CD8-positive, alpha-beta memory T cell (primary cell): ENCODE measurements around the gene DNAJC1. TPM values are rescaled to one million over a fixed set of nuclear protein-coding genes. Genes with fewer than 3 reads are reported as not detected.

Experiments used
- CTCF ChIA-PET: fragments of 350-600 bp; sonication (Branson Sonifier 250); formaldehyde crosslinking; loops from one replicate; lab custom pipeline; 2021; ENCODE audit warnings: antibody characterized with exemption; lab: Charles Lee
- POLR2A ChIA-PET: fragments of 350-600 bp; sonication (Branson Sonifier 250); formaldehyde crosslinking; loops from one replicate; lab custom pipeline; 2021; ENCODE audit warnings: antibody characterized with exemption; lab: Charles Lee
- DNase-seq, 5 donors: peaks; one replicate each; pipeline versions ENCODE4 v3.0.0 to v3.0.0-alpha.2; 2020 to 2022; ENCODE audit warnings: mixed read lengths in 1 of 5
- H3K27ac ChIP-seq: one replicate; pipeline ENCODE4 v1.7.0; 2013; ENCODE audit warnings: low read depth, mild to moderate bottlenecking, low read length, moderate library complexity
- H3K27me3 ChIP-seq: 2 replicates; pipeline ENCODE4 v1.7.0; 2013; ENCODE audit warnings: low read length, mild to moderate bottlenecking; ENCODE audit not compliant: insufficient read depth, poor library complexity, severe bottlenecking
- H3K36me3 ChIP-seq: 2 replicates; pipeline ENCODE4 v1.7.0; 2013; ENCODE audit warnings: mild to moderate bottlenecking, low read length, moderate library complexity; ENCODE audit not compliant: insufficient read depth
- H3K4me1 ChIP-seq: 2 replicates; pipeline ENCODE4 v1.7.0; 2013; ENCODE audit warnings: mild to moderate bottlenecking, low read length, moderate library complexity; ENCODE audit not compliant: insufficient read depth
- H3K4me3 ChIP-seq: 2 replicates; pipeline ENCODE4 v1.7.0; 2013; ENCODE audit warnings: mild to moderate bottlenecking, low read length
- H3K9me3 ChIP-seq: 2 replicates; pipeline ENCODE4 v1.7.0; 2013; ENCODE audit warnings: mild to moderate bottlenecking, low read length
- H3K27ac Mint-ChIP-seq, 8 donors: one replicate each; pipeline ENCODE4 v1.8.0; 2020 to 2021; ENCODE audit warnings: mixed read lengths in 8 of 8, mild to moderate bottlenecking in 6 of 8, inconsistent platforms in 3 of 8, moderate library complexity in 3 of 8
- H3K27me3 Mint-ChIP-seq, 2 donors: one replicate each; pipeline ENCODE4 v1.8.0; 2020 to 2021; ENCODE audit warnings: mixed read lengths in 2 of 2, mild to moderate bottlenecking in 1 of 2, moderate library complexity in 1 of 2
- H3K36me3 Mint-ChIP-seq, 3 donors: one replicate each; pipeline ENCODE4 v1.8.0; 2020 to 2021; ENCODE audit warnings: mixed read lengths in 3 of 3, inconsistent platforms in 1 of 3, mild to moderate bottlenecking in 1 of 3
- H3K4me1 Mint-ChIP-seq, 3 donors: one replicate each; pipeline ENCODE4 v1.8.0; 2020 to 2021; ENCODE audit warnings: mixed read lengths in 3 of 3, inconsistent platforms in 1 of 3, mild to moderate bottlenecking in 1 of 3
- H3K4me3 Mint-ChIP-seq, 7 donors: one replicate each; pipeline ENCODE4 v1.8.0; 2020 to 2021; ENCODE audit warnings: mixed read lengths in 7 of 7, mild to moderate bottlenecking in 6 of 7, moderate library complexity in 4 of 7, inconsistent platforms in 2 of 7
- H3K9me3 Mint-ChIP-seq, 5 donors: one replicate each; pipeline ENCODE4 v1.8.0; 2020 to 2022; ENCODE audit warnings: mixed read lengths in 5 of 5, mild to moderate bottlenecking in 3 of 5, moderate library complexity in 2 of 5, inconsistent platforms in 1 of 5
- polyA plus RNA-seq: library from polyadenylated mRNA; unstranded; fragments of 300-500 nt; fragmentation: Illumina TruSeq; gene quantifications from one replicate; pipeline ENCODE4 v1.2.3, GENCODE V29; 2021
- total RNA-seq, 2 experiments: library from RNA; stranded (reverse); gene quantifications; one replicate each; pipeline ENCODE4 v1.2.3, GENCODE V29; 2021

DNAJC1 gene, protein sequence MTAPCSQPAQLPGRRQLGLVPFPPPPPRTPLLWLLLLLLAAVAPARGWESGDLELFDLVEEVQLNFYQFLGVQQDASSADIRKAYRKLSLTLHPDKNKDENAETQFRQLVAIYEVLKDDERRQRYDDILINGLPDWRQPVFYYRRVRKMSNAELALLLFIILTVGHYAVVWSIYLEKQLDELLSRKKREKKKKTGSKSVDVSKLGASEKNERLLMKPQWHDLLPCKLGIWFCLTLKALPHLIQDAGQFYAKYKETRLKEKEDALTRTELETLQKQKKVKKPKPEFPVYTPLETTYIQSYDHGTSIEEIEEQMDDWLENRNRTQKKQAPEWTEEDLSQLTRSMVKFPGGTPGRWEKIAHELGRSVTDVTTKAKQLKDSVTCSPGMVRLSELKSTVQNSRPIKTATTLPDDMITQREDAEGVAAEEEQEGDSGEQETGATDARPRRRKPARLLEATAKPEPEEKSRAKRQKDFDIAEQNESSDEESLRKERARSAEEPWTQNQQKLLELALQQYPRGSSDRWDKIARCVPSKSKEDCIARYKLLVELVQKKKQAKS
- 10 to 100 TPM; 30.8 to 31.8 TPM for total RNA-seq
- polyA plus RNA-seq, result 46.0 TPM

DNA sequence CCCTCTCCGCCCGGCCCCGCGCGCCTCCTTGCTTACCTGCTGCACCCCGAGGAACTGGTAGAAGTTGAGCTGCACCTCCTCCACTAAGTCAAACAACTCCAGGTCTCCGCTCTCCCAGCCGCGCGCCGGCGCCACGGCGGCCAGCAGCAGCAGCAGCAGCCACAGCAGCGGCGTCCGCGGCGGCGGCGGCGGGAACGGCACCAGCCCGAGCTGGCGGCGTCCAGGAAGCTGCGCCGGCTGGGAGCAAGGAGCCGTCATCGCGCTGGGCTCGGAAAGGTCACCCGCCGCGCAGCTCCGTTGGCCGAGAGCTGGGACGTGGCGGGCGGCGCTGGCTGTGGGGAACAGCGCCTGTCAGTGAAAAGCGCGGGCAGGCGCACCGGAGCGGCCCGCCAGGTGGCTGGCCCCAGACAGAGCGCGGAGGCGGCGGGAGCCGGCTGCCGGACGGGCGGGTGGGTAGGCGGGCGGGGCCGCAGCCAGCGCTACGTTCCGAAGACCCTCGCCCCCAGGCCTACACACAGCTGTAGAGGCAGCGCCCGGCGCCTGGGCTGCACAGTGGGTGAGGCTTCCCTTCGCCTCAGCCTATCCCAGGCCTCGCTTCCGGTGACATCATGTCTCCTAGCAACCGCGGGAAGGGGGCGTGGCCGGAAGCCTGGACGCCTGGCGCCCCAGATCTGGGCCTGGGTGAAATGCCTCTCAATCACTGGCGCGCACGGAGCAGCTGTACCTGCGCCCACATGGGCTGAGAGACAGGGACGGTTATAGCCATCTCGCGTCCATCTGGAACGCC is at the start of gene DNAJC1:
Gene DNAJC1 (minus strand): TSS at position 554 of the 787 bp plus-strand sequence. CDS start 296 bp downstream, at position 258.
- Histone ChIP-seq H3K4me3 (peak within 1 kb of the TSS; percentile 72), H3K36me3 (no peaks in the 10 kb centered on the region), H3K9me3 (no peaks in the 10 kb centered on the region), H3K27ac (peak within 1 kb of the TSS; percentile 93), H3K27me3 (no peaks in the 10 kb centered on the region), H3K4me1 (peaks cover 30% of the 10 kb centered on the region)
- Mint-ChIP-seq H3K36me3 (peaks cover 0 to 7% (median 6%) of the 10 kb centered on the region in 3 donors), H3K9me3 (peaks cover 0 to 5% (median 0%) of the 10 kb centered on the region in 5 donors), H3K4me3 (peak within 1 kb of the TSS; percentile 92 to 99 (median 95)), H3K27me3 (peaks cover 3 to 18% of the 10 kb centered on the region in 2 donors), H3K4me1 (peaks cover 39 to 48% (median 47%) of the 10 kb centered on the region in 3 donors), H3K27ac (peak within 1 kb of the TSS; percentile 92 to 98 (median 97))
- ChIA-PET CTCF (interaction anchor here (0.7 to 3.2 kb wide), 9 partner anchors 10 to 986 kb away, joined by 3 to 23 read pairs (median 3); no protein-coding TSS in a partner anchor), POLR2A (interaction anchor here (0.5 to 2.1 kb wide), 11 partner anchors 226 to 1436 kb away, joined by 3 to 23 read pairs (median 4); partner anchors contain the start of genes COMMD3, OTUD1 and SKIDA1)
- DNase-seq, result peak; percentile 96 to 99 (median 97)

DNA sequence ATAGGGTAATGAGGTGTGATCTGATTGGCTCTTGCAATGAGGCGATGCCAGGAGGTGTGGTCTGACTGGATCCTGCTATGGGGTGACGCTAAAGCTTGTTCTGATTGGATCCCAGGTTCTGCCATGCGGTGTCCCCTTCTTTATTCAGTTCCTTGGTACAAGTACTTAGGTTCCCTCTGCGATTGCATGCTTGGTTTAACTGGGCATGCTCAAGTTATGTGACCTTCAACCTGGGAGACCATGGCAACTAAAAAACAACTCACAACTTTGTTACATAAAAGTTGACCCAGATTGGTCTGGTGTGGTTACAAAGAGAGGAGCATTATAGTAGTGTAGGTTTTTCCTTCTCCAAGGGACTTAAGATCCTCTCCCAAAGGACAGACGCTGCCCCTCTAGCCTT is 49.5 kb upstream of the DNAJC1 start:
- no peak for DNase-seq
- Histone ChIP-seq H3K9me3 (no peaks in the 10 kb centered on the region), H3K4me3 (no peak overlapping the region), H3K4me1 (no peaks in the 10 kb centered on the region), H3K36me3 (no peaks in the 10 kb centered on the region), H3K27me3 (no peaks in the 10 kb centered on the region), H3K27ac (no peak overlapping the region)
- Mint-ChIP-seq H3K27ac (peak overlapping the region in 1 of 8 donors; percentile 25), H3K27me3 (peaks cover 3 to 13% of the 10 kb centered on the region in 2 donors), H3K36me3 (peaks cover 0 to 7% (median 2%) of the 10 kb centered on the region in 3 donors), H3K4me3 (no peak overlapping the region), H3K4me1 (peaks cover 5 to 8% (median 5%) of the 10 kb centered on the region in 3 donors), H3K9me3 (peaks cover 0 to 3% (median 2%) of the 10 kb centered on the region in 5 donors)
- ChIA-PET POLR2A (no interaction called here), CTCF (interaction anchor here (1.0 kb wide), 1 partner anchor 37 kb away, joined by 3 read pairs; no protein-coding TSS in a partner anchor)

DNA sequence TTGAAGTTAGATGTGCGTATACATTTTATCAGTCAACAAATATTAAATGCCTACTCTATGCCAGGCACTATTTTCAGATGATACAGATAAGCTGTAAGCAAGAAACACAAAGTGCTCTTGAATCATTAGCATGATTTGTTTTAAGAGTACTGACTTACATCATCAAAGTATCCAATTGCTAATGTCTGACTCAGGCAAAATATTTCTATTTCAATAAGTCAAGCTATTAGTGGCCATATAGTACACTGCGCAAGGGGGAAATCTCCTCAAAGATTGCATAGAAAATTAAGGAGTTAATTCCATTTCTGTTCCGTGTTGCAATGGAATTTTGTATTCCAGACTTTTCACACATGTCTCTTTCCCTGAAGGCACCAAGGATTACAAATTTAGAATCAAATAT is 46.1 kb upstream of the DNAJC1 start:
- Mint-ChIP-seq H3K4me1 (peaks cover 0 to under 1% (median 0%) of the 10 kb centered on the region in 3 donors), H3K9me3 (peaks cover 0 to 2% (median 0%) of the 10 kb centered on the region in 5 donors), H3K36me3 (peaks cover 0 to 5% (median 0%) of the 10 kb centered on the region in 3 donors), H3K27ac (no peak overlapping the region), H3K27me3 (peaks cover 3 to 4% of the 10 kb centered on the region in 2 donors), H3K4me3 (no peak overlapping the region)
- DNase-seq, result no peak
- Histone ChIP-seq H3K27me3 (no peaks in the 10 kb centered on the region), H3K27ac (no peak overlapping the region), H3K9me3 (no peaks in the 10 kb centered on the region), H3K36me3 (no peaks in the 10 kb centered on the region), H3K4me3 (no peak overlapping the region), H3K4me1 (no peaks in the 10 kb centered on the region)
- POLR2A ChIA-PET, result no interaction called here
- CTCF ChIA-PET, result no interaction called here

DNA sequence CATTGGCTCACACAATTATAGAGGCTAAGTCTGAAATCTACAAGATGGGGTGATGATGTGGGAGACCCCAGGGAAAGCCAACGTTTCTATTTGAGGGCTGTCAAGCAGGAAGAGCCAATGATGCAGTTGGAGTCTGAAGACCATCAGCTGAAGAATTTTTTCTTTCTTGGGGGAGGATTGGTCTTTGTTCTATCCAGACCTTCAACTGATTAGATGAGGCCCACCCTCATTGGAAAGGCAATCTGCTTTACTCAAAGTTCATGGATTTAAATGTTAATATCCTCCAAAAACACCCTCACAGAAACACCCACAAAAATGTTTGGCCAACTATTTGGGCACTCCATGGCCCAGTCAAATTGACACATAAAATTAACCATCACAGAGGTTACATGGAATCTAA is 44.3 kb upstream of the DNAJC1 start:
- H3K4me3 ChIP-seq, result no peak overlapping the region
- CTCF ChIA-PET, result no interaction called here
- Mint-ChIP-seq H3K9me3 (no peaks in the 10 kb centered on the region), H3K4me3 (no peak overlapping the region), H3K36me3 (peaks cover 0 to 5% (median 0%) of the 10 kb centered on the region in 3 donors), H3K4me1 (no peaks in the 10 kb centered on the region), H3K27me3 (peaks cover 4 to 8% of the 10 kb centered on the region in 2 donors), H3K27ac (no peak overlapping the region)
- H3K36me3 ChIP-seq, result no peaks in the 10 kb centered on the region
- POLR2A ChIA-PET, result no interaction called here
- no peak overlapping the region for H3K27ac ChIP-seq
- H3K27me3 ChIP-seq, result no peaks in the 10 kb centered on the region
- no peak for DNase-seq
- H3K4me1 ChIP-seq, result no peaks in the 10 kb centered on the region
- no peaks in the 10 kb centered on the region for H3K9me3 ChIP-seq

DNA sequence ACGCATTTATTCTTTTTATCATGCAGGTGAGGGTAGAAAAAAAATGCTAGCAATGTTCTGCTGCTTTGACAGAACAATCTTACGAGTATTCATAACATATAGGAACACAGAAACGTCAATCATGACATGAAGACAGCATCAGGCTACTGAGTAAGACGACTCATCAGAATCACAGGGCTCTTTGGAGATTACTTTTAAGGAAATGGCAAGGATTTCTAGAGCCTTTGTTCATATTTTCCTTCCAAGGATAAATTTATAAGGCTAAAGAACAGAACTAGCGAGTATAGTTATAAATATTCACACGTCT is 39.8 kb upstream of the DNAJC1 start:
- H3K27me3 Mint-ChIP-seq, result peaks cover 12 to 43% of the 10 kb centered on the region in 2 donors
- Histone ChIP-seq H3K9me3 (no peaks in the 10 kb centered on the region), H3K4me1 (no peaks in the 10 kb centered on the region), H3K36me3 (no peaks in the 10 kb centered on the region), H3K27ac (no peak overlapping the region), H3K27me3 (no peaks in the 10 kb centered on the region), H3K4me3 (no peak overlapping the region)
- DNase-seq, result no peak
- no peak overlapping the region for H3K27ac Mint-ChIP-seq
- ChIA-PET POLR2A (no interaction called here), CTCF (no interaction called here)
- no peak overlapping the region for H3K4me3 Mint-ChIP-seq
- H3K36me3 Mint-ChIP-seq, result peaks cover 0 to 5% (median 4%) of the 10 kb centered on the region in 3 donors
- no peaks in the 10 kb centered on the region for H3K9me3 Mint-ChIP-seq
- H3K4me1 Mint-ChIP-seq, result no peaks in the 10 kb centered on the region

DNA sequence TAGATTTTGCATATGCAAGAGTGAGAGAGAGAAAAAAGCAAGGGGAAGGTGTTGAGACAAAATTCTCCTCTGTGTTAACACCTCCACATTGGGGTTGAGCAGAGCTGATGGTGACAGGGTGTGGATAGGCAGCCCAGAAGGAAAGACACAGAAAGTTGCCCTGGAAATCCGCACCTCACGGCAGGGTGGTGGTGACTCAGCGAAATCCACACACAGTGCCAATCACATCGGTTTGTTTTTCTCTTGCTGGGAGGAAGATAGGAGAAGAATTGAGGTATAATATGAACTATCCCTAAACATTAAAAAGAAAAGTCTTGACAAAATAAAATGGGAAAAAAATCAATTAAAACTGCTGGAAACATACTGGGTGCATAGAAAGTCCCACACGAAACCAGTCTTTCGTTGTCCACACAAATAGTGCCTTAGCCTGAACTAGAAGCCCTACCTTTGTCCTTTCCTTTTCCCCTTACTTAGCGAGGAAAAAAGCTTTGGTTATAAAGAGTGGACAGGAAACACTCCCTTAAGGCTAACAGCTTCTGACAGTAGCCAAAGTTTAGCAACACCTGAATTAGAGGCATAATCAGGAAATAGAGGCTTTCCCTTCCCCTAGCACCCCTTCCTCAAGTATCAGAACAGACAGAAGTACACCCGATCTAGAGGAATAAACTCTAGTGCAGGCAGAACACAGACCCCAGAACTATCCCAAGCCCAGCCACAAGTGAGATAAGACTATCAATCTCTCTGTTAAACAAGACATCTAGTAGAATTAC is 39.2 kb upstream of the DNAJC1 start:
- peaks cover 0 to 4% (median 4%) of the 10 kb centered on the region in 3 donors for H3K36me3 Mint-ChIP-seq
- Histone ChIP-seq H3K27ac (no peak overlapping the region), H3K4me3 (no peak overlapping the region), H3K27me3 (no peaks in the 10 kb centered on the region), H3K4me1 (no peaks in the 10 kb centered on the region), H3K36me3 (no peaks in the 10 kb centered on the region), H3K9me3 (no peaks in the 10 kb centered on the region)
- no peak for DNase-seq
- H3K9me3 Mint-ChIP-seq, result no peaks in the 10 kb centered on the region
- H3K4me1 Mint-ChIP-seq, result no peaks in the 10 kb centered on the region
- peaks cover 12 to 48% of the 10 kb centered on the region in 2 donors for H3K27me3 Mint-ChIP-seq
- no peak overlapping the region for H3K4me3 Mint-ChIP-seq
- ChIA-PET CTCF (no interaction called here), POLR2A (no interaction called here)
- H3K27ac Mint-ChIP-seq, result peak overlapping the region in 1 of 8 donors; percentile 7

DNA sequence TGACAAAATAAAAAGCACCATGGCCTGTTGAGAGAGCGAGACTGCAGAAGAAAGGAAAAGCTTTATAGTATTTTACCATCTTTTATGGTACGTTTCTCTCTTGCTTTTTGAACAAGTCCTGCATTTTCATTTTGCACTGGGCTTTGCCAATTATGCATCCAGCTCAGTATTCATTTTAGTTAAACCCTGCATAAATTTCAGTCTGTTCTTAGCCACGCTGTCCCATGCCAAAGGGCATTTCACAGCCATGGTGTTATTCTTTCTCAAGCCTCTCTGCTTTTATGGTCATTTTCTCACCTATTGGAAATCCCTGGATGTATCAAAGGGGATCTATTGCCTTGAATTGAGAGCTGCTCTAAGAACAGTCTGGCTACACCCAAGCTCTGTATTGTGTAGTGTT is 30.8 kb upstream of the DNAJC1 start:
- Mint-ChIP-seq H3K4me1 (no peaks in the 10 kb centered on the region), H3K36me3 (peaks cover 0 to 17% (median 3%) of the 10 kb centered on the region in 3 donors), H3K4me3 (no peak overlapping the region), H3K9me3 (peaks cover 11 to 18% (median 13%) of the 10 kb centered on the region in 5 donors), H3K27ac (no peak overlapping the region), H3K27me3 (peaks cover 39 to 75% of the 10 kb centered on the region in 2 donors)
- no peak overlapping the region for H3K27ac ChIP-seq
- POLR2A ChIA-PET, result no interaction called here
- no peaks in the 10 kb centered on the region for H3K9me3 ChIP-seq
- H3K36me3 ChIP-seq, result no peaks in the 10 kb centered on the region
- H3K27me3 ChIP-seq, result no peaks in the 10 kb centered on the region
- H3K4me1 ChIP-seq, result peaks cover 3% of the 10 kb centered on the region
- CTCF ChIA-PET, result interaction anchor here (1.3 kb wide), 1 partner anchor 955 kb away, joined by 3 read pairs; no protein-coding TSS in a partner anchor
- no peak overlapping the region for H3K4me3 ChIP-seq
- no peak for DNase-seq
